B cell (primary cell): ENCODE data around the gene TRIM73.
"Not testable (repeated sequence)": the region's sequence is repeated elsewhere in the genome, so short reads cannot be mapped to it uniquely, and the experiment has no call there.

Experiments used
- EZH2 ChIP-seq: IDR thresholded peaks from 2 replicates; pipeline ENCODE4 v1.6.1; 2012; ENCODE audit warnings: borderline replicate concordance, low read depth, mild to moderate bottlenecking, moderate library complexity, low read length; ENCODE audit not compliant: insufficient read depth, poor library complexity, severe bottlenecking
- TF ChIP-seq, protein P1 (sequence below): fragments of 200-600 bp; IDR thresholded peaks from one replicate; pipeline ENCODE4 v1.8.0; 2022; ENCODE audit warnings: antibody characterized with exemption, mild to moderate bottlenecking

DNA sequence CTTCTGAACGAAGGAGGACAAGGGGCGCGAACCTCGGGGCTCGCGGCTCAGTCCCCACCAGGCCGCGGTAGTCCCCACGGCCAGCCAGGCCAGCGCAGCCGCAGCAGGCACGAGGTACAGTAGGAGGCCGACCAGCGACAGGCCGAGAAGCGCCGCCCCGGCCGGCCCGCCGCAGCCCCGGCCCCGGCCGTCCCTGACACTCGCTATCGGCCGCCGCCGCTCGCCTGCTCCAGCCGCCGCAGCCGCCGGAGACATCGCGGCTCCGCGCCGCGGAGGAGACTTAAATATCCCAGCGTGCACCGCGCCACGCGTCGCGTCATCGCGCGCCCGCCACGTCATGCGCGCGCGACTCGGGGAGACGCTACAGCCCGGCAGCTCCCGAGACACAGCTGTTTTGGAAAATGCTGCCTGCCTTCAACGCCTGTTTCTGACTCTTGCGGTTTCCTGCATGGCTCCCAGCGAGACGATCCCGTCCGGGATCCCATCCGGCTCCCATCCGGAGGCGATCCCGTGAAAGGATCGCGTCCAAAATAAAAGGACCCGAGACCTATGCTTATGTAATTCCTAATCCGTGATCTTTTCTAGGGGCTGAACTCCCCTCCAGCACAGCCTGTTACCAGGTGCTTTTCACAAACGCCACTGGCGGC is 47.2 kb downstream of the TRIM73 start:
- TF ChIP-seq, protein P1, sequence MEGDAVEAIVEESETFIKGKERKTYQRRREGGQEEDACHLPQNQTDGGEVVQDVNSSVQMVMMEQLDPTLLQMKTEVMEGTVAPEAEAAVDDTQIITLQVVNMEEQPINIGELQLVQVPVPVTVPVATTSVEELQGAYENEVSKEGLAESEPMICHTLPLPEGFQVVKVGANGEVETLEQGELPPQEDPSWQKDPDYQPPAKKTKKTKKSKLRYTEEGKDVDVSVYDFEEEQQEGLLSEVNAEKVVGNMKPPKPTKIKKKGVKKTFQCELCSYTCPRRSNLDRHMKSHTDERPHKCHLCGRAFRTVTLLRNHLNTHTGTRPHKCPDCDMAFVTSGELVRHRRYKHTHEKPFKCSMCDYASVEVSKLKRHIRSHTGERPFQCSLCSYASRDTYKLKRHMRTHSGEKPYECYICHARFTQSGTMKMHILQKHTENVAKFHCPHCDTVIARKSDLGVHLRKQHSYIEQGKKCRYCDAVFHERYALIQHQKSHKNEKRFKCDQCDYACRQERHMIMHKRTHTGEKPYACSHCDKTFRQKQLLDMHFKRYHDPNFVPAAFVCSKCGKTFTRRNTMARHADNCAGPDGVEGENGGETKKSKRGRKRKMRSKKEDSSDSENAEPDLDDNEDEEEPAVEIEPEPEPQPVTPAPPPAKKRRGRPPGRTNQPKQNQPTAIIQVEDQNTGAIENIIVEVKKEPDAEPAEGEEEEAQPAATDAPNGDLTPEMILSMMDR: not testable (repeated sequence)
- not testable (repeated sequence) for TF ChIP-seq EZH2
